ENCODE data around the gene GPR139.

GPR139 gene

DNA sequence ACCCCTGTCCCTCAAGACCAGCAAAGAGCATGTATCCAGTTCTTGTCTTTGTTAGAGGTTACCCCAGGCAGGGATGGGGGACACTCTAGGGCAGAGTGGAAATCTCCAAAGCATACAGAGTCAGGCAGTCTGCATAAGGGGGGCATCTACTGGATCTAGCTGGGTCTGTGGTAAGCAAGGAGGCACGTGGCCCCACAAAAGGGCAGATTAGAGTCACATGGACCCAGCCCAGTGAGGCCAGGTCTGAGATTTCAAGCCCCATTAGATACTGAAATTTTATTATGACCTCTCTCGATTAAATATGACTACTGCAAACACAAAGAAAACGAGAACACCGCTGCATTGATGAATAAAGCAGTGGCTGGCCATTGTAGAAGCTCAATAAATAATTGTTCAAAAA lies 1.6 kb upstream of the GPR139 start:
- H3K9me3 ChIP-seq (ENCODE audit: insufficient read depth, low read length, severe bottlenecking) = no peaks in the 10 kb centered on the region
- H3K79me2 ChIP-seq (ENCODE audit: insufficient read depth, low read length) = no peaks in the 10 kb centered on the region
- ATAC-seq (ENCODE audit: insufficient read depth, low read depth) (no peak), DNase-seq (no peak)
- no peak overlapping the region for H3K9ac ChIP-seq (ENCODE audit: low read depth, low read length)
- no peak overlapping the region for H2AFZ ChIP-seq (ENCODE audit: low read depth, low read length)
- H4K20me1 ChIP-seq (ENCODE audit: insufficient read depth, low read length) = no peaks in the 10 kb centered on the region
- no peaks in the 10 kb centered on the region for H3K36me3 ChIP-seq (ENCODE audit: insufficient read depth, low read length)
- no peak overlapping the region for H3K27ac ChIP-seq (ENCODE audit: low read length)
- H3K4me2 ChIP-seq (ENCODE audit: insufficient read depth, low read length) = no peak overlapping the region
- H3K4me1 ChIP-seq (ENCODE audit: insufficient read depth, low read length) = no peaks in the 10 kb centered on the region
- H3K4me3 ChIP-seq (ENCODE audit: low read depth in 1 of 2, low read length in 2 of 2) = no peak overlapping the region
- H3K27me3 ChIP-seq (ENCODE audit: insufficient read depth, low read length, poor library complexity) = no peaks in the 10 kb centered on the region
- no peak for TF ChIP-seq EZH2 (IDR thresholded peaks at IDR 0.05; ENCODE audit: borderline replicate concordance, low read depth, low read length, severe bottlenecking)
- TF ChIP-seq, protein P1, sequence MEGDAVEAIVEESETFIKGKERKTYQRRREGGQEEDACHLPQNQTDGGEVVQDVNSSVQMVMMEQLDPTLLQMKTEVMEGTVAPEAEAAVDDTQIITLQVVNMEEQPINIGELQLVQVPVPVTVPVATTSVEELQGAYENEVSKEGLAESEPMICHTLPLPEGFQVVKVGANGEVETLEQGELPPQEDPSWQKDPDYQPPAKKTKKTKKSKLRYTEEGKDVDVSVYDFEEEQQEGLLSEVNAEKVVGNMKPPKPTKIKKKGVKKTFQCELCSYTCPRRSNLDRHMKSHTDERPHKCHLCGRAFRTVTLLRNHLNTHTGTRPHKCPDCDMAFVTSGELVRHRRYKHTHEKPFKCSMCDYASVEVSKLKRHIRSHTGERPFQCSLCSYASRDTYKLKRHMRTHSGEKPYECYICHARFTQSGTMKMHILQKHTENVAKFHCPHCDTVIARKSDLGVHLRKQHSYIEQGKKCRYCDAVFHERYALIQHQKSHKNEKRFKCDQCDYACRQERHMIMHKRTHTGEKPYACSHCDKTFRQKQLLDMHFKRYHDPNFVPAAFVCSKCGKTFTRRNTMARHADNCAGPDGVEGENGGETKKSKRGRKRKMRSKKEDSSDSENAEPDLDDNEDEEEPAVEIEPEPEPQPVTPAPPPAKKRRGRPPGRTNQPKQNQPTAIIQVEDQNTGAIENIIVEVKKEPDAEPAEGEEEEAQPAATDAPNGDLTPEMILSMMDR (IDR thresholded peaks at IDR 0.05; ENCODE audit: borderline replicate concordance, extremely low read depth, low read length, poor library complexity, severe bottlenecking) = no peak

DNA sequence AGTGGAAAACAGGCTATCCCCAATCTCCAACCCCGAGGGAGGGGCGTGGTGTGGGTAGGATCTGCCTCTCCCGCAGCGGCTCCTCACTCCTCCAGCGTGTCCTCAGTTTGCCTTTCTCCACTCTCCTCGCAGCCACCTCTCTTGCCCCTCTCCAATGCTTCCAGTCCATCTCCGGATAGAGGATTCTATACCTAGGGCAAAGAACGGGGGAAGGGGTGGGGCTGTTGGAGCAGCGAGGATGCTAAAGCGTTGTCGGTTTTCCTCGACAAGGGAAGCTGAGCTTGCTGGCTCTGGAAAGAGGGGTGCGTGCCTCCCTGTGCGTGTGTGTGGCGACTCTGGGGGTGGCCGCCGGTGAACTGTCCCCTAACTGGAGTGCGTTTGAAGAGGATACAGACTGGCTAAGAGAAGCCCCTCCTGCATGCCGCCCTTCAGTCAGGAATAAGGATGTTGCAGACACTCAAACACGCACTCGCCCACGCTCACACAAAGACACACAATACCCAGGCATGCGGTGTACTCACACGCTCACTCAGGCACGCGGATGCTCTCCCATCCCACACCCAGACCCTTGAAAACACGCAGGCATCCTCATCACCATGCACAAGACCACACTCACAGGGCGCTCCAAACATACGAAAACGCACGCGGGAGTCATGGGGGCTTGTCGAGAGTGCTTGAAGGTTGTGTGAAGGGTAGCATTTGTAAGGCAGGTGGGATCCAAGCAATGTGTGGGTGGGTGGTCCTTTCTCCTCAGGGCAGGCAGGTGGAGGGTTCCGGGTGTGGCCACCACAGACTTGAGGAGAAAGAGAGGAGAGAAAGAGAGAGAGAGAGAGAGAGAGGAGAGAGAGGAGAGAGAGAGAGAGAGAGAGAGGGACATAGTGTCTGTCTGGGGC lies 655 bp upstream of the GPR139 start:
- H3K9ac ChIP-seq (ENCODE audit: low read depth, low read length) = no peak overlapping the region
- no peaks in the 10 kb centered on the region for H3K36me3 ChIP-seq (ENCODE audit: insufficient read depth, low read length)
- H3K9me3 ChIP-seq (ENCODE audit: insufficient read depth, low read length, severe bottlenecking) = no peaks in the 10 kb centered on the region
- H3K27me3 ChIP-seq (ENCODE audit: insufficient read depth, low read length, poor library complexity) = no peaks in the 10 kb centered on the region
- no peak for TF ChIP-seq EZH2 (IDR thresholded peaks at IDR 0.05; ENCODE audit: borderline replicate concordance, low read depth, low read length, severe bottlenecking)
- TF ChIP-seq, protein P1 (IDR thresholded peaks at IDR 0.05; ENCODE audit: borderline replicate concordance, extremely low read depth, low read length, poor library complexity, severe bottlenecking) = no peak
- DNase-seq (no peak), ATAC-seq (ENCODE audit: insufficient read depth, low read depth) (no peak)
- H3K79me2 ChIP-seq (ENCODE audit: insufficient read depth, low read length) = no peaks in the 10 kb centered on the region
- H3K4me3 ChIP-seq (ENCODE audit: low read depth in 1 of 2, low read length in 2 of 2) = no peak overlapping the region
- H2AFZ ChIP-seq (ENCODE audit: low read depth, low read length) = no peak overlapping the region
- H3K4me1 ChIP-seq (ENCODE audit: insufficient read depth, low read length) = no peaks in the 10 kb centered on the region
- no peaks in the 10 kb centered on the region for H4K20me1 ChIP-seq (ENCODE audit: insufficient read depth, low read length)
- H3K4me2 ChIP-seq (ENCODE audit: insufficient read depth, low read length) = no peak overlapping the region
- H3K27ac ChIP-seq (ENCODE audit: low read length) = no peak overlapping the region

DNA sequence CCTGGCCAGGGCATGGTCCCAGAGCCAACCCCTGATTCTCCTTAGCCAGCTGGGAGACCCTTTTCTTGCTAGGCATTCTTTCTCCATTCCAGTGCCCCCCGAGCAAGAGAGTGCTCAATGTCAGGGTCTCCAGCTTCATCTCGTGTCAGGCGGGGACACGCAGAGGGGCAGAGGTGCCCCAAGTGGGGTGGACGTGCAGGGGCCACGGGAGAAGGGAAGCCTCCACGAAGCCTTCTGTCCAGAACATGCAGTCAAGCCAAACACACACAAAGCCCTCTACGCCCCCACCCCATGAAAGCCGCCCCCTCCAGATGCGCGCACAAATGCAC lies 852 bp downstream of the GPR139 start:
- ATAC-seq (ENCODE audit: insufficient read depth, low read depth) (no peak), DNase-seq (no peak)
- Histone ChIP-seq H4K20me1 (ENCODE audit: insufficient read depth, low read length) (no peaks in the 10 kb centered on the region), H3K27me3 (ENCODE audit: insufficient read depth, low read length, poor library complexity) (no peaks in the 10 kb centered on the region), H3K9ac (ENCODE audit: low read depth, low read length) (no peak overlapping the region), H3K9me3 (ENCODE audit: insufficient read depth, low read length, severe bottlenecking) (no peaks in the 10 kb centered on the region), H3K36me3 (ENCODE audit: insufficient read depth, low read length) (no peaks in the 10 kb centered on the region), H3K4me3 (ENCODE audit: low read depth in 1 of 2, low read length in 2 of 2) (no peak overlapping the region), H3K79me2 (ENCODE audit: insufficient read depth, low read length) (no peaks in the 10 kb centered on the region), H2AFZ (ENCODE audit: low read depth, low read length) (no peak overlapping the region), H3K27ac (ENCODE audit: low read length) (no peak overlapping the region), H3K4me1 (ENCODE audit: insufficient read depth, low read length) (no peaks in the 10 kb centered on the region), H3K4me2 (ENCODE audit: insufficient read depth, low read length) (no peak overlapping the region)
- TF ChIP-seq EZH2 (IDR thresholded peaks at IDR 0.05; ENCODE audit: borderline replicate concordance, low read depth, low read length, severe bottlenecking) = no peak

DNA sequence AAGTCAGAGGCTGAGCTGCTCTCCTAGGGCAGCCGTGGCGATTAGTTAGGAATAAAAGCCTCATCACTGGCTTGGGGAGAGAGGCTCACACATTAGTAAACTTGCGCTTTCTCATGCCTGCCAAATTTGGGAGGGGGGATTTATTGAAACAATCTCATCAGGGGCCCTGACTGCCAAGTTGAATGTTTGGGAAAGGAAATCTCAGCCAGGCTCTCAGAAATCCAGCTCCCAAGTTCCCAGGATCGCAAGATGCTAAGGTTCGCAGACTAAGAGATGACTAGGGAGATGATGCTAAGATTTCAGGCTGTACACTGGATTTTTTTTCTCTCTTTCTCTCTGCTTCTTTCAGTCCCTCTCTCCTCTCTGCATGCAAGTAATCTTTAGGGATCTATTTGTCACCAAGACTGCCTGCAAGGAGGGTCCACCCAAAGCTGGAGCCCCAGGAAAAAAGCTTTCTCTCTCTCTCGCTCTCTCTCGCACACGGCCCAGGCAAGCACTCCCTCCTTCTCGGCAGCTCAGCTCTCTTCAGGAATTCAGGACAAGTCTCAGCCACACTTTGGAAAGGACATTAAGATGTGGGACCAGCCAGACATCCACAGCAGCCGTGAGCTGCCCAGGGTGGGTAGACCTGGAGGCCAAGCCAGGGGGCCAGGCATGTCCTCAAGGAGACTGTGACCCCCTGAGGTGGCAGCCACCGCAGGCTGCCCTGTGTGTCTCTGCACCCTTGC lies 1.4 kb downstream of the GPR139 start:
- DNase-seq = no peak
- no peak for ATAC-seq (ENCODE audit: insufficient read depth, low read depth)
- H4K20me1 ChIP-seq (ENCODE audit: insufficient read depth, low read length) = no peaks in the 10 kb centered on the region
- H3K4me1 ChIP-seq (ENCODE audit: insufficient read depth, low read length) = no peaks in the 10 kb centered on the region
- no peak overlapping the region for H3K4me3 ChIP-seq (ENCODE audit: low read depth in 1 of 2, low read length in 2 of 2)
- no peak for TF ChIP-seq EZH2 (IDR thresholded peaks at IDR 0.05; ENCODE audit: borderline replicate concordance, low read depth, low read length, severe bottlenecking)
- TF ChIP-seq, protein P1 (IDR thresholded peaks at IDR 0.05; ENCODE audit: borderline replicate concordance, extremely low read depth, low read length, poor library complexity, severe bottlenecking) = no peak
- no peaks in the 10 kb centered on the region for H3K36me3 ChIP-seq (ENCODE audit: insufficient read depth, low read length)
- H2AFZ ChIP-seq (ENCODE audit: low read depth, low read length) = no peak overlapping the region
- no peak overlapping the region for H3K4me2 ChIP-seq (ENCODE audit: insufficient read depth, low read length)
- no peaks in the 10 kb centered on the region for H3K9me3 ChIP-seq (ENCODE audit: insufficient read depth, low read length, severe bottlenecking)
- H3K27me3 ChIP-seq (ENCODE audit: insufficient read depth, low read length, poor library complexity) = no peaks in the 10 kb centered on the region
- no peak overlapping the region for H3K9ac ChIP-seq (ENCODE audit: low read depth, low read length)
- no peak overlapping the region for H3K27ac ChIP-seq (ENCODE audit: low read length)
- H3K79me2 ChIP-seq (ENCODE audit: insufficient read depth, low read length) = no peaks in the 10 kb centered on the region
